HEK293T (cell line): Measurements from ENCODE around the gene SBDS.
"Not testable (repeated sequence)": the region's sequence is repeated elsewhere in the genome, so short reads cannot be mapped to it uniquely, and the experiment has no call there.

Experiments used
- BHLHE40 ChIP-seq: fragments of 450-650 bp; IDR thresholded peaks from 2 replicates; pipeline ENCODE4 v1.6.1; 2016; ENCODE audit warnings: mild to moderate bottlenecking, moderate library complexity, borderline replicate concordance
- ELF4 ChIP-seq: fragments of 450-650 bp; IDR thresholded peaks from 2 replicates; pipeline ENCODE4 v1.6.1; 2017; ENCODE audit warnings: antibody characterized with exemption
- FOXA1 ChIP-seq: fragments of 450-650 bp; IDR thresholded peaks from 2 replicates; pipeline ENCODE4 v1.6.1; 2016; ENCODE audit warnings: mild to moderate bottlenecking
- FOXM1 ChIP-seq: fragments of 450-650 bp; IDR thresholded peaks from 2 replicates; pipeline ENCODE4 v1.6.1; 2017; ENCODE audit warnings: mild to moderate bottlenecking, borderline replicate concordance
- HDGF ChIP-seq: fragments of 450-650 bp; IDR thresholded peaks from 2 replicates; pipeline ENCODE4 v1.6.1; 2017; ENCODE audit warnings: antibody characterized with exemption, borderline replicate concordance
- L3MBTL2 ChIP-seq: fragments of 450-650 bp; conservative IDR thresholded peaks from 2 replicates; pipeline ENCODE4 v1.6.1; 2016; ENCODE audit warnings: mild to moderate bottlenecking
- LEF1 ChIP-seq: fragments of 450-650 bp; IDR thresholded peaks from 2 replicates; pipeline ENCODE4 v1.6.1; 2017; ENCODE audit warnings: mild to moderate bottlenecking, borderline replicate concordance
- NFRKB ChIP-seq: fragments of 450-650 bp; IDR thresholded peaks from 2 replicates; pipeline ENCODE4 v1.6.1; 2016; ENCODE audit warnings: mild to moderate bottlenecking, moderate library complexity
- SP1 ChIP-seq: fragments of 450-650 bp; IDR thresholded peaks from 2 replicates; pipeline ENCODE4 v1.6.1; 2017
- ZNF384 ChIP-seq: fragments of 450-650 bp; IDR thresholded peaks from 2 replicates; pipeline ENCODE4 v1.6.1; 2016

DNA sequence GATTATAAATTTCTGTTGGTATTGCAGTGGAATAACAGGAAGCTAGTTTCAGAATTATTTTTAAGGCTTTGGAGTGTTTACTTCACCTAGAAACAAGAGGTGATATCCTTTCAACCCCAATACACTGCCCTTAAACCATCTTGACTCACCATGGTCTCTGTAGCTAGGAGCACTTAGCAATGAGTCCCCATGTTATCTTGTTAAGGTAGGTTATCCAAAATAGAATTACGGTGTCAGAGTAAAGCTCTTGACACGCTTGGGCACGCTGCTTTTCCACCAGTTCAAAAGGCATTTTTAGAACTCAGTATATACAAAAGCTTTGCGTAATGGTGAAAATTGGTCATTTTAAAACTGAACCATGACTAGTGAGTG is 48.2 kb upstream of the SBDS start:
- TF ChIP-seq LEF1, ELF4, FOXA1, BHLHE40, FOXM1, NFRKB, ZNF384, L3MBTL2, SP1, HDGF: not testable (repeated sequence)
